HL-60 (cell line): ENCODE data around the gene STOM.

ENCODE experiments used
- CTCF ChIP-seq: IDR thresholded peaks from one replicate; pipeline ENCODE4 v1.5.1; 2011; ENCODE audit warnings: low read length, control low read depth, inconsistent platforms; ENCODE audit not compliant: insufficient read depth
- GABPA ChIP-seq: IDR thresholded peaks from 2 replicates; pipeline ENCODE4 v1.6.1; 2012; ENCODE audit warnings: low read depth
- POLR2AphosphoS5 ChIP-seq: IDR thresholded peaks from 2 replicates; pipeline ENCODE4 v1.6.1; 2012; ENCODE audit warnings: low read depth
- REST ChIP-seq: IDR thresholded peaks from 2 replicates; pipeline ENCODE4 v1.6.1; 2012; ENCODE audit warnings: low read depth; ENCODE audit not compliant: insufficient replicate concordance
- SPI1 ChIP-seq: IDR thresholded peaks from 2 replicates; pipeline ENCODE4 v1.6.1; 2012; ENCODE audit warnings: low read depth, mild to moderate bottlenecking, borderline replicate concordance

GRCh38 chr9:121345070-121345469, 25.0 kb downstream of the STOM start:
- no peak for TF ChIP-seq POLR2AphosphoS5
- TF ChIP-seq CTCF = no peak
- TF ChIP-seq GABPA = no peak
- TF ChIP-seq REST = no peak
- TF ChIP-seq SPI1 = no peak
